ENCODE measurements around the gene ARHGEF7.

Gene ARHGEF7

GRCh38 chr13:111259058-111259457 is 143.9 kb downstream of the ARHGEF7 start:
- DNase-seq: no peak

DNA sequence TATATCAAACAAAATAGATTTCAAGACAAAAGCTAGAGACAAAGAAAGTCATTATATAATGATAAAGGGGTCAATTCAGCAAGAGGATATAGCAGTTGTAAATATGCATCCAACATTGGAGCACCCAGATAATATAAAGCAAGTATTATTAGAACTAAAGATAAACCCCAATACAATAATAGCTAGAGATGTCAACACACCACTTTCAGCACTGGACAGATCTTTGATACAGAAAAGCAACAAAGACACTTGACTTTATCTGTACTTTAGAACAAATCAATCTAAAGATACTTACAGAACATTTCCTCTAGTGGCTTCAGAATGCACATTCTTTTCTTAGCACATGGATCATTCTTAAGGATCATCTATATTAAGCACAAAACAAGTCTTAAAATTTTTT is 146.2 kb downstream of the ARHGEF7 start:
- DNase-seq: no peak

DNA sequence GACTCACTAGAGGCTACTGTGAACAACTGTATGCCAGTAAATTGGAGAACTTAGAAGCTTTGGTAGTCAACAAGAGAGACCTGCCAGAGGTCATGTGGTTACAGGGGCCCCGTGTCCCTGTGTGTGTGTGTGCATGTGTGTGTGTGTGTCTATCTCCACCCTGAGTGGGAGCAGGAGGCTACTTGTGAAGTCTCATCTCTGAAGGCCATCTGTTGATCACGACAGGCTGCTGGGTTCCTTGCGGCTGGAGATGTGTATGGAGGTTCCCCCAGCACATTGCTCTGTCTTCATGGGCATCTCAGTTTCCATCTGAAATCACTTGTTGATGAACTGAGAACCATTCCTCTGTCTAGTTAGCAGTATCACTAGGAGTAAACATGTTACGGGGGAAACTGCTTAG is 147.2 kb downstream of the ARHGEF7 start:
- DNase-seq: no peak

DNA sequence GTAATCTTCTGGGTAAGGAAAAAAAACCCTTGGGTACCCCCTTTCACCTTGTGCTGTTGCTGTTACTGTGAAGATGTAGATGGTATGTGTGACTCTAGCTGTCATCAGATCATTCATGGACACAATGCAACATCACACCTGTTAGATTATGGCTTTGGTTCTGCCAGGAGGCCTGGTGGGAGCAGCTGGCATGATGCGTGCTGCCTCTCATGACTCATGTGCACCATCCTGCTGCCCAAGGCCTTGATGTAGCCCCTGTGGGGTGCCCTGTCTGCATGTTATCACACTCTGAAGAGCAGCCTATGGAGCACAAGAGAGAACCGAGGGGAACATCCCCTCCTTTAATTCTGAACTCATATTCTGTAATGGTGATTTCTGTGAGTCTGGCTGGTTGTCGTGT is 147.6 kb downstream of the ARHGEF7 start:
- DNase-seq: no peak

DNA sequence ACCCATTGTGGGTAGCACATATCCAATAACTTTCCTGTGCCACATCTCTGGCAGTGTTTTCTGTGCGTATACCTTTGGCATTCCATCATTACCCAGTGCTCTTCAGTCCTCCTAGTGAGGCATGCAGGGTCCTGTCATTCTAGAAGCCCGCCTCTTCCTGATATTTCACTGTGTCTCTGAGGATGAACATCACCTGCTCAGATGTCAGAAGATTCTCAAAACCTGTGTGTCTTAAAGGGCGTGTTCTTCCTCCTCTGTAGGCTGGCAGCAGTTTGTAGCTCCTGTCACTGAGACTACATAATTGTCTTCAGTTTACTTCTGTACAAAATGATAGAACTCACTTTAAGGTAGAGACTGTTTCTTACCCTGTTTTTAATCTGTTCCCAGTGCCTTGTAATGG is 148.5 kb downstream of the ARHGEF7 start:
- no peak for DNase-seq

- DNase-seq: no peak
These were observed 150.0 kb downstream of the ARHGEF7 start for GRCh38 chr13:111265006-111265700.

GRCh38 chr13:111265701-111266035 is 150.6 kb downstream of the ARHGEF7 start:
- no peak for DNase-seq

DNA sequence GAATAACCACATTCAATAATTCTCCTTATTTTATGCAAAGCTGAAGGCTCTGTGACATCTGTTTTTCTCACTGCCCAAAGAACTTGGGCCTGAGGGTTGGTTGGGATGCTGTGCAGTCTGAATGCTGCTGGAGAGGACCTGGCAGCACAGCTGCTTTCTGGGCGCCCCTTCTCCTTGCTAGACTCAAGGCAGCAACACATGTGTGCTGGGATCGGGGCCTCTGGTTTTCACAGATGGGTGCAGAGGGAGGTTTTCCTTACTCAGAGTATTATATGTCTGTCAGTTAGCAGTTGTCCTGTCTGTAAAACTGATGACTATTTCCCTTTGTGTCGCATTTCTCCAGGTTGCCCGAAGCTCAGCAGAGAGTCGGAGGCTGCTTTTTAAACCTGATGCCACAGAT is 152.1 kb downstream of the ARHGEF7 start:
- DNase-seq: no peak

DNA sequence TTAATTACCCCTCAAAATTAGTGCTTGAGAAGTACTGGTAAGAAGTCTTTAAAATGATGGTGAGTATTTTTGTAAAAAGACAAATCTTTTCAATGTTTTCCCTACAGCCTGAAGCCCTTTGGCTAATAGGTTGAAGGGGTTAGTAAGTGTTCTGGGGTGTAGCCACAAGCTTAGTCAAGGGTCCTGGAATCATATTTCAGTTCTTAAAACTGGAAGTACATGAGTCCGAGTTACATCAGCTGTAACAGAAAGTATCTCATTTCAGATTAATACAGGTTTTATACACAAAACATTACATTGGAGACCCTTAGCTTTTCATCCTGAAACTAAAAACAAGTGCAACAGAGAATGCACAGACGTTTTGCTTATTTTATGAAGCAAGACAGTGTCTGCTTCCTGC is 152.7 kb downstream of the ARHGEF7 start:
- no peak for DNase-seq

DNA sequence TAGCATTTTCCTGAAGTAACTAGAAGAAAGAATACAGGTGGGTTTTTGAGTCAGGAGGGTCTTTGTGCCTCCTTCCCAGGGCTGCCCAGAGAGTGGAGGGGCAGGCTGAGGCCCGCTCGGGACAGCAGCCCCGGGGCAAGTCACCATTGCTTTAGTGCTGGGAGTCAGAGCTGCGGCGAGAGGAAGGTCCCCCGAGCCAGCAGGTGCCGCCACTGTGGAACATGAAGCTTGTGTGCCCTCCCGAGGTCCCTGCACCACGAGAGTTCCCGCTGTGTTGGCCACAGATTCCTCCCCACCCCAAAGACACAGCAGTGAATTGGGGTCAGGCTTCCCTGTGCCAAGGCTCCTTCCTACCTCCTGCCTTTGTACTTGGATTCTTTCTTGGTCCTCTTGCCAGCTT is 154.4 kb downstream of the ARHGEF7 start:
- no peak for DNase-seq

GRCh38 chr13:111270126-111270525 is 155.0 kb downstream of the ARHGEF7 start:
- DNase-seq: no peak

GRCh38 chr13:111270765-111271698 is 155.9 kb downstream of the ARHGEF7 start:
- DNase-seq: no peak

GRCh38 chr13:111272117-111272516 is 157.0 kb downstream of the ARHGEF7 start:
- no peak for DNase-seq

DNA sequence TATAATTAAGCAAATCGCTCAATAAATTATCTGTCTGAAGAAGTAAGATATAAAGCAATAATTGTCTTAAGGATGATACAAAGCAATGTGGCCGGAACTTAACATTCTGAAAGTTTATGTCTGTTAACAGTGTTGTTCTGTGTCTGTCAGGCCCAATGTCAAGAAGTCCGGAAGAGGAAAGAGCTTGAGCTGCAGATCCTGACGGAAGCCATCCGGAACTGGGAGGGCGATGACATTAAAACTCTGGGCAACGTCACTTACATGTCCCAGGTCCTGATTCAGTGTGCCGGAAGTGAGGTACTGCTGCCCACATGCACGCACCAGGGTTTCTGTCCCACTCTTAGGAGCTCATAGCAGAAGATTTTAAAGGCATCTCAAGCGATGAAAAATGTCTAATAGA is 160.3 kb downstream of the ARHGEF7 start:
- DNase-seq: no peak

DNA sequence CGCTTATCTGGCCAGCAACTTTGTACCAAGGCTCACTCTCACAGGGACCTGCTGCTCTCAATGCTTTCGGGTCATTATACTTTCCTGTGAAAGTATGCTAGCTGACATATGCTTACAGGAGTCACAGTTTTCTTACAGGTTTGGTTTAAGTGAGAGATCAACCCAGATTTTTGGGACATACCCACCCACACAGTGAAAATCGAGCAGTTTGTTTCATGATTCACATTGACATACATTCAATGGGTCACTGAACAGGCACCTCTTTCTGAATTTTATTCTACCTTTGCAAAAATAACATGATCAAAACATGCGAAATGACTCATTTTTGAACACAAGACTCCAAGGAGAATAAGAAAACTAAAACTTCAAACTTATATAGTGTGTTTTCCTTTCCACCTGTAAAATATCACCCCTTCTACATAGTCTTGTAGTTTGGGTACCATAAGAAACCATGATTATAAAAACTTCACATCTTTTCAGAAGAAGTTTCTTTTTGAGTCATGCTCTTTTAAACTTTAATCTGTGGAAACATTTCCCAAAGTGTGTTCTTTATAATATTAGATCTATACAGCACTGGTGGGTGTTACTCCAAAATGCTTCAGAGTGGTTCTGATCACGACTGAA is 161.0 kb downstream of the ARHGEF7 start:
- no peak for DNase-seq

DNA sequence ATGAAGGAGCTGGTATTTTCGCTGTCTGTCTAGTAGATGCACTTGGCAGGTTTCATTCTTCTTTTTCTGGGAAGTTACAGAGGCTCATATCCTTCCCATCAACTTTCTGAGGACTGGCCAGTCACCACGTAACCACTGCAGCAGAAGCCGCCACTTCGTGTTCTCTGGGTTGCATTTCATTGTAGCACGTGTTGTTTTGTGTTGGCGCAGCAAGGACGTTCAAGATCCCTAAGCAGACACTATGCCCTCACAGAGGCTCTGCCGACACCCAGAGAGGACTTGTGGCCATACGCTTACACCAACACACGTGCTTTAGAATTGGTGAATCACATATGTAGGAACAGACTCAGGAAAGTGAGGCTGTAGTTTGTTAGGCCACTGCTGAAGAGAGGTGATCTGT is 163.1 kb downstream of the ARHGEF7 start:
- DNase-seq: no peak

- DNase-seq: no peak
These were observed 163.9 kb downstream of the ARHGEF7 start for GRCh38 chr13:111278743-111279652.

DNA sequence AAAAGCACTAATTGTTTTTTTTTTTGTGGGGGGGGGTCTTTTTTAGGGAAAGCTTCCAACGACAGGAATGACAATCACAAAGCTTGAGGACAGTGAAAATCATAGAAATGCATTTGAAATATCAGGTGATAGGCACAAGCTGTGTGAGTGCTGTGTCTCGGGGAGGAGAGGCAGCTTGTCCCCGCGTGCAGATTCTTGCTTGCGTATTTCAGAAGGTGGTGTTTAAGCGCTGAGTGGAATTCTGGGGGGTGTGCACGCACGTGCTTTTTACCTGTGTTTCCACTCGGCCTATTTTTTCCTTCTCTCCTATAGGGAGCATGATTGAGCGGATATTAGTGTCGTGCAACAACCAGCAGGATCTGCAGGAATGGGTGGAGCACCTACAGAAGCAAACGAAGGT is 165.1 kb downstream of the ARHGEF7 start:
- DNase-seq: no peak

- no peak for DNase-seq
These were observed 165.8 kb downstream of the ARHGEF7 start for GRCh38 chr13:111280681-111281585.

GRCh38 chr13:111281751-111282311 is 166.7 kb downstream of the ARHGEF7 start:
- DNase-seq: no peak

DNA sequence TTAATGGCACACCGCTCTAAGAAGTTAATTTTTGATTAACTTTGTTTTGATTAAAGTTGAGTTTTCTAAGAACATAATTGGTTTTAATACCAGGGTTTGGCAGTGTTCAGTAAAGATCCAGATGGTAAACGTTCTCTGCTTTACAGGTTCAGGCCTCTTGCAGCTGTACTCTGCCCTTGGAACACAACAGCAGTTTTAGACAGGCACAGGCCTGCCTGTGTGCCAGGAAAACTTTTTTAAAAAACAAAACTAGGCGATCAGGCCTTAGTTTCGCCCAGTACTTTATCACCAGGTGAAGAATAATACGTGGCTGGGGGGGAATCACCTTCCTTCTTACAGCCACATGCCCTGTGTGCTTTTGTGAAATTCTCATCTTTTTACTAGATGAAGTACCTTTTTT is 167.3 kb downstream of the ARHGEF7 start:
- DNase-seq: no peak
